Measurements from ENCODE around the gene ATP1B1.

Gene ATP1B1

GRCh38 chr1:169110689-169111447, 4.4 kb downstream of the ATP1B1 start:
- Histone ChIP-seq H3K27ac (ENCODE audit: extremely low read depth, low read depth, low read length) (no peak overlapping the region), H3K9me3 (ENCODE audit: control insufficient read depth, insufficient read depth, low read depth, low read length) (no peaks in the 10 kb centered on the region), H3K4me3 (ENCODE audit: low read depth, low read length) (no peak overlapping the region), H3K36me3 (ENCODE audit: control insufficient read depth in 2 of 2, insufficient read depth in 1 of 2, low read length in 2 of 2) (peaks cover 31 to 39% of the 10 kb centered on the region in 2 experiments), H3K4me1 (ENCODE audit: control insufficient read depth, insufficient read depth, low read length) (peaks cover 22% of the 10 kb centered on the region)
- POLR2A ChIA-PET = no interaction called here
- CTCF ChIA-PET = interaction anchor here (0.5 to 1.6 kb wide), 5 partner anchors 9 to 507 kb away, joined by 3 to 9 read pairs (median 3); no protein-coding TSS in a partner anchor
- TF ChIP-seq ZSCAN23 (tag by site-specific recombination; IDR thresholded peaks at IDR 0.05) (no peak), ZNF157 (tag by site-specific recombination; IDR thresholded peaks at IDR 0.05) (no peak), ZNF2 (tag by site-specific recombination; IDR thresholded peaks at IDR 0.05) (no peak), ZNF561 (tag by site-specific recombination; IDR thresholded peaks at IDR 0.05; ENCODE audit: borderline replicate concordance) (no peak), INSM2 (tag by site-specific recombination; IDR thresholded peaks at IDR 0.05) (no peak), REPIN1 (tag by site-specific recombination; IDR thresholded peaks at IDR 0.05; ENCODE audit: low read depth) (no peak), SCRT2 (tag by site-specific recombination; IDR thresholded peaks at IDR 0.05) (no peak), ZNF169 (tag by site-specific recombination; IDR thresholded peaks at IDR 0.05) (no peak), ZNF580 (tag by site-specific recombination; IDR thresholded peaks at IDR 0.05) (no peak), ZNF776 (tag by site-specific recombination; IDR thresholded peaks at IDR 0.05; ENCODE audit: borderline replicate concordance) (no peak), ZNF449 (tag by site-specific recombination; IDR thresholded peaks at IDR 0.05) (no peak), ZNF433 (tag by site-specific recombination; IDR thresholded peaks at IDR 0.05; ENCODE audit: low read depth) (no peak), ZBTB8A (tag by site-specific recombination; IDR thresholded peaks at IDR 0.05) (no peak), ZNF19 (tag by site-specific recombination; IDR thresholded peaks at IDR 0.05; ENCODE audit: low read depth) (no peak), ZNF148 (tag by site-specific recombination; IDR thresholded peaks at IDR 0.05; ENCODE audit: borderline replicate concordance) (no peak), HOXD13 (CRISPR knock-in tag; IDR thresholded peaks at IDR 0.05; ENCODE audit: borderline replicate concordance) (no peak), ZNF324 (tag by site-specific recombination; IDR thresholded peaks at IDR 0.05) (no peak)

- no peak for TF ChIP-seq ZNF585B (tag by site-specific recombination; IDR thresholded peaks at IDR 0.05)
- TF ChIP-seq ZBTB11 (tag by site-specific recombination; conservative IDR thresholded peaks at IDR 0.05; ENCODE audit: low read depth) = no peak
- Histone ChIP-seq H3K4me1 (ENCODE audit: control insufficient read depth, insufficient read depth, low read length) (peaks cover 22% of the 10 kb centered on the region), H3K27ac (ENCODE audit: extremely low read depth, low read depth, low read length) (no peak overlapping the region), H3K36me3 (ENCODE audit: control insufficient read depth in 2 of 2, insufficient read depth in 1 of 2, low read length in 2 of 2) (peaks cover 31 to 42% of the 10 kb centered on the region in 2 experiments), H3K9me3 (ENCODE audit: control insufficient read depth, insufficient read depth, low read depth, low read length) (no peaks in the 10 kb centered on the region), H3K4me3 (ENCODE audit: low read depth, low read length) (no peak overlapping the region)
- CTCF ChIA-PET = interaction anchor here (0.6 to 1.1 kb wide), 4 partner anchors 8 to 497 kb away, joined by 3 to 4 read pairs (median 3); no protein-coding TSS in a partner anchor
- POLR2A ChIA-PET = no interaction called here
Observed at GRCh38 chr1:169111472-169111871, 5.0 kb downstream of the ATP1B1 start.
